CD14-positive monocyte (primary cell): ENCODE measurements around the gene PLD1. TPM values are rescaled to one million over a fixed set of nuclear protein-coding genes. Genes with fewer than 3 reads are reported as not detected.
A peak's percentile ranks its signal among the peaks of the same experiment; 100 is the strongest.
"Not testable (repeated sequence)": the region's sequence is repeated elsewhere in the genome, so short reads cannot be mapped to it uniquely, and the experiment has no call there.

Experiments
- DNase-seq, 3 donors: peaks; one replicate each; pipeline ENCODE4 v3.0.0-alpha.2; 2011 to 2022
- H2AFZ ChIP-seq: 2 replicates; pipeline ENCODE4 v1.6.0; 2012; ENCODE audit warnings: mild to moderate bottlenecking, low read depth, low read length, inconsistent platforms; ENCODE audit not compliant: insufficient read depth, poor library complexity, severe bottlenecking
- H3K27ac ChIP-seq, 2 donors: 1 replicate in 1 of 2; 2 replicates in 1 of 2; pipeline ENCODE4 v1.5.1; 2012 to 2013; ENCODE audit warnings: low read length in 2 of 2, control low read depth in 1 of 2, inconsistent platforms in 1 of 2, low read depth in 1 of 2, mild to moderate bottlenecking in 1 of 2
- H3K27me3 ChIP-seq, 2 donors: one replicate each; pipeline versions ENCODE4 v1.6.0 to v1.6.1; 2011 to 2013; ENCODE audit warnings: low read length in 2 of 2; ENCODE audit not compliant: control insufficient read depth in 2 of 2, insufficient read depth in 2 of 2
- H3K36me3 ChIP-seq, 2 donors: replicated peaks in 1 of 2; 1 replicate in 1 of 2; 2 replicates in 1 of 2; pipeline versions ENCODE4 v1.5.1 to v1.6.1; 2012 to 2013; ENCODE audit warnings: low read length in 2 of 2, control low read depth in 1 of 2, inconsistent platforms in 1 of 2, mild to moderate bottlenecking in 1 of 2; ENCODE audit not compliant: insufficient read depth in 2 of 2, control insufficient read depth in 1 of 2
- H3K4me1 ChIP-seq, 2 donors: 1 replicate in 1 of 2; 2 replicates in 1 of 2; pipeline versions ENCODE4 v1.5.1 to v1.6.1; 2012 to 2013; ENCODE audit warnings: low read length in 2 of 2, control low read depth in 1 of 2, inconsistent platforms in 1 of 2, mild to moderate bottlenecking in 1 of 2, moderate library complexity in 1 of 2; ENCODE audit not compliant: insufficient read depth in 2 of 2, control insufficient read depth in 1 of 2
- H3K4me2 ChIP-seq: replicated peaks from 2 replicates; pipeline ENCODE3; 2012; ENCODE audit warnings: low read length, moderate library complexity, mild to moderate bottlenecking; ENCODE audit not compliant: poor library complexity, severe bottlenecking; ENCODE audit errors: extremely low read depth
- H3K4me3 ChIP-seq, 3 experiments: fragments of 200-600 bp in 1 of 3; sonication (generic) in 1 of 3; replicated peaks in 1 of 3; 1 replicate in 2 of 3; 2 replicates in 1 of 3; pipeline ENCODE4 v1.5.1; 2011 to 2013; ENCODE audit warnings: low read length in 3 of 3, mild to moderate bottlenecking in 3 of 3, control low read depth in 2 of 3, low read depth in 2 of 3, inconsistent platforms in 1 of 3, moderate library complexity in 1 of 3
- H3K79me2 ChIP-seq: 2 replicates; pipeline ENCODE4 v1.6.0; 2012; ENCODE audit warnings: mild to moderate bottlenecking, control low read depth, inconsistent platforms, low read length, moderate library complexity; ENCODE audit not compliant: insufficient read depth
- H3K9ac ChIP-seq: 2 replicates; pipeline ENCODE4 v1.6.0; 2017; ENCODE audit warnings: low read length, mild to moderate bottlenecking; ENCODE audit not compliant: insufficient read depth, poor library complexity, severe bottlenecking
- H3K9me3 ChIP-seq, 2 donors: replicated peaks in 1 of 2; 1 replicate in 1 of 2; 2 replicates in 1 of 2; pipeline versions ENCODE4 v1.5.1 to v1.6.1; 2012 to 2013; ENCODE audit warnings: low read length in 2 of 2, control low read depth in 1 of 2; ENCODE audit not compliant: control insufficient read depth in 1 of 2, insufficient read depth in 1 of 2
- H4K20me1 ChIP-seq: 2 replicates; pipeline ENCODE4 v1.6.0; 2012; ENCODE audit warnings: mild to moderate bottlenecking, low read length, control low read depth, moderate library complexity; ENCODE audit not compliant: insufficient read depth
- H3K27ac Mint-ChIP-seq, 7 donors: one replicate each; pipeline ENCODE4 v1.8.0; 2020; ENCODE audit warnings: mild to moderate bottlenecking in 7 of 7, mixed read lengths in 7 of 7, moderate library complexity in 6 of 7, inconsistent platforms in 2 of 7
- H3K27me3 Mint-ChIP-seq, 3 donors: one replicate each; pipeline ENCODE4 v1.8.0; 2021 to 2022; ENCODE audit warnings: low read depth in 3 of 3, mild to moderate bottlenecking in 3 of 3, mixed read lengths in 3 of 3, moderate library complexity in 3 of 3, inconsistent platforms in 1 of 3
- H3K36me3 Mint-ChIP-seq, 2 donors: one replicate each; pipeline ENCODE4 v1.8.0; 2020; ENCODE audit warnings: mixed read lengths in 2 of 2, inconsistent platforms in 1 of 2, mild to moderate bottlenecking in 1 of 2
- H3K4me1 Mint-ChIP-seq: one replicate; pipeline ENCODE4 v1.8.0; 2020; ENCODE audit warnings: mild to moderate bottlenecking, mixed read lengths
- H3K4me3 Mint-ChIP-seq, 2 donors: one replicate each; pipeline ENCODE4 v1.8.0; 2020; ENCODE audit warnings: mild to moderate bottlenecking in 2 of 2, mixed read lengths in 2 of 2, moderate library complexity in 1 of 2
- H3K9me3 Mint-ChIP-seq, 7 donors: one replicate each; pipeline ENCODE4 v1.8.0; 2020 to 2022; ENCODE audit warnings: mixed read lengths in 7 of 7, mild to moderate bottlenecking in 6 of 7, moderate library complexity in 6 of 7, inconsistent platforms in 2 of 7
- CTCF ChIP-seq: fragments of 200-600 bp; IDR thresholded peaks from one replicate; pipeline ENCODE4 v1.8.0; 2022; ENCODE audit warnings: antibody characterized with exemption, mild to moderate bottlenecking
- WGBS: methylation state at CpG from one replicate; pipeline ENCODE4 v1.1.5; 2013; ENCODE audit warnings: missing lambda C conversion rate; ENCODE audit not compliant: insufficient coverage; 5-methylcytosine and 5-hydroxymethylcytosine counted together
- intact Hi-C, 2 donors: fragments of 100-400 bp; cut with micrococcal nuclease; formaldehyde crosslinking; loops; one replicate each; pipeline versions ENCODE4 v1.15.0 to v1.15.1; 2023
- polyA plus RNA-seq, 3 donors: library from polyadenylated mRNA; depleted of rRNA in 1 of 3; unstranded in 2 of 3; stranded (reverse) in 1 of 3; fragments of 300-500 nt in 2 of 3; fragments of >200 nt in 1 of 3; fragmentation: Illumina TruSeq in 2 of 3; gene quantifications; 1 replicate in 2 of 3; 2 replicates in 1 of 3; pipeline ENCODE4 v1.2.3, GENCODE V29; 2012 to 2021

Gene PLD1
- polyA plus RNA-seq, 3 donors, result 5.1 to 7.9 (median 5.8) TPM

- no peaks in the 10 kb centered on the region for H3K9me3 ChIP-seq
- no peak for DNase-seq
- H3K79me2 ChIP-seq, result no peaks in the 10 kb centered on the region
- Mint-ChIP-seq H3K36me3 (peaks cover 54 to 72% of the 10 kb centered on the region in 2 donors), H3K27ac (no peak overlapping the region), H3K4me1 (peaks cover 13% of the 10 kb centered on the region), H3K4me3 (no peak overlapping the region), H3K27me3 (peaks cover 0 to 2% (median 0%) of the 10 kb centered on the region in 3 donors), H3K9me3 (no peaks in the 10 kb centered on the region)
- no peak overlapping the region for H3K27ac ChIP-seq
- H2AFZ ChIP-seq, result no peak overlapping the region
- peaks cover 3 to 10% of the 10 kb centered on the region in 2 donors for H3K4me1 ChIP-seq
- H3K4me2 ChIP-seq, result no peak overlapping the region
- no peaks in the 10 kb centered on the region for H4K20me1 ChIP-seq
- H3K36me3 ChIP-seq, result peaks cover 38 to 70% of the 10 kb centered on the region in 2 donors
- no peak overlapping the region for H3K4me3 ChIP-seq
- no peak for TF ChIP-seq CTCF
- intact Hi-C loops, result no loop called here
- no CpG with 5 or more reads among the region's 1 CpG for WGBS
- no peaks in the 10 kb centered on the region for H3K27me3 ChIP-seq
- no peak overlapping the region for H3K9ac ChIP-seq
Observed at GRCh38 chr3:171695426-171695825, 114.9 kb downstream of the PLD1 start.

DNA sequence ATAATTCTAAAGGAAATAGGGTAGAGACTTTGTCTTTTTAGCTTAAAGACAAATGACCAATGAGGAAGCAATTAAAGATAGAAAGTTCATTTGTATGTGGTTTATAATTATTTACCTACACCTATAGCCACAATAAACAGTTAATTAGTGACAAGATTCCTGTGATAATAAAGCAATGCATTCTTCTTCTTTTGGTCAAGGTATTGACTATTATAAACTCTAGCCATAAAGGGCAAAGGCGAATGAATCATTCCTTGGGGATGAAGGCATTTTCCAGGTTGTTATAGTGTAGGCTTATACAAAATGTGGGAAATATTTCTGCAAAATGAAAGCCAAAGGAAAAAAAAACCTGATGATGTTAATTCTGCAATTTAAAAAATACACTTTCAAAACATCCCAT, 115.4 kb downstream of the PLD1 start:
- Histone ChIP-seq H3K9me3 (no peaks in the 10 kb centered on the region), H3K4me2 (no peak overlapping the region), H3K79me2 (no peaks in the 10 kb centered on the region), H3K27me3 (no peaks in the 10 kb centered on the region), H3K36me3 (peaks cover 38 to 66% of the 10 kb centered on the region in 2 donors), H3K27ac (no peak overlapping the region), H3K4me1 (peaks cover 3 to 15% of the 10 kb centered on the region in 2 donors), H4K20me1 (no peaks in the 10 kb centered on the region), H2AFZ (no peak overlapping the region), H3K4me3 (no peak overlapping the region), H3K9ac (no peak overlapping the region)
- peaks cover 18% of the 10 kb centered on the region for H3K4me1 Mint-ChIP-seq
- peaks cover 50 to 67% of the 10 kb centered on the region in 2 donors for H3K36me3 Mint-ChIP-seq
- H3K27ac Mint-ChIP-seq, result no peak overlapping the region
- H3K27me3 Mint-ChIP-seq, result no peaks in the 10 kb centered on the region
- WGBS, result no CpG with 5 or more reads among the region's 1 CpG
- intact Hi-C loops, result no loop called here
- no peaks in the 10 kb centered on the region for H3K9me3 Mint-ChIP-seq
- TF ChIP-seq CTCF, result no peak
- H3K4me3 Mint-ChIP-seq, result no peak overlapping the region
- DNase-seq, result no peak

GRCh38 chr3:171692551-171692950, 117.7 kb downstream of the PLD1 start:
- DNase-seq, H3K9me3 Mint-ChIP-seq, H3K4me3 Mint-ChIP-seq, H4K20me1 ChIP-seq, H3K4me2 ChIP-seq, intact Hi-C loops, H3K4me3 ChIP-seq, H3K79me2 ChIP-seq, H3K27me3 Mint-ChIP-seq, H3K27me3 ChIP-seq, H2AFZ ChIP-seq, H3K9me3 ChIP-seq, H3K9ac ChIP-seq: not testable (repeated sequence)
- Histone ChIP-seq H3K27ac (peak overlapping the region in 1 of 2 donors; percentile 18), H3K4me1 (peaks cover 10 to 22% of the 10 kb centered on the region in 2 donors), H3K36me3 (peaks cover 34 to 68% of the 10 kb centered on the region in 2 donors)
- Mint-ChIP-seq H3K4me1 (peaks cover 25% of the 10 kb centered on the region), H3K27ac (peak overlapping the region in 3 of 7 donors; percentile 30 to 54 (median 31)), H3K36me3 (peaks cover 41 to 56% of the 10 kb centered on the region in 2 donors)
- 100% methylated on average over 2 of the region's 9 CpGs for WGBS
